Stimulated activated CD4-positive, alpha-beta T cell treated with anti-CD3 and anti-CD28 coated beads, Interleukin-4, amount 100 ng/mL, for 24 hours (primary cell): ENCODE results near the gene SLC6A19.

ENCODE experiments used
- DNase-seq: peaks from one replicate; pipeline ENCODE4 v3.0.0-alpha.2; 2020

SLC6A19 gene

DNA sequence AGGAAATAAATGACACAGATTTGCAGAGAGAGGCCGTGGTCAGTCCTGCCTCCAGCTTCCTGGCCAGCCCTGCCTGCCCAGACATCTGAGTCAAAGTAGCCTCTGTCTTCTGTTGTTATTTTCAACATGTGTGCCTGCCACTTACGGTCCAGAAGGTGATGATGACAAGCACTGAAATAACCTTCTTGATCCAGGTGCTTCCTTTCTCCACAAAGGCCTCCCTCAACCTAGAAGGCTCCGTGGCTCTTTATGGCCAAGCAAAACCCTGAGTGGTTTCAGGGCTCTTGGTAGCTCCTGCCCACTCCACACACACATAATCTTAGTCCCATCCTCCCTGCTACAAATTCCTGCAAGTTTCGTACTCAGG lies 34.1 kb upstream of the SLC6A19 start:
- DNase-seq = no peak

DNA sequence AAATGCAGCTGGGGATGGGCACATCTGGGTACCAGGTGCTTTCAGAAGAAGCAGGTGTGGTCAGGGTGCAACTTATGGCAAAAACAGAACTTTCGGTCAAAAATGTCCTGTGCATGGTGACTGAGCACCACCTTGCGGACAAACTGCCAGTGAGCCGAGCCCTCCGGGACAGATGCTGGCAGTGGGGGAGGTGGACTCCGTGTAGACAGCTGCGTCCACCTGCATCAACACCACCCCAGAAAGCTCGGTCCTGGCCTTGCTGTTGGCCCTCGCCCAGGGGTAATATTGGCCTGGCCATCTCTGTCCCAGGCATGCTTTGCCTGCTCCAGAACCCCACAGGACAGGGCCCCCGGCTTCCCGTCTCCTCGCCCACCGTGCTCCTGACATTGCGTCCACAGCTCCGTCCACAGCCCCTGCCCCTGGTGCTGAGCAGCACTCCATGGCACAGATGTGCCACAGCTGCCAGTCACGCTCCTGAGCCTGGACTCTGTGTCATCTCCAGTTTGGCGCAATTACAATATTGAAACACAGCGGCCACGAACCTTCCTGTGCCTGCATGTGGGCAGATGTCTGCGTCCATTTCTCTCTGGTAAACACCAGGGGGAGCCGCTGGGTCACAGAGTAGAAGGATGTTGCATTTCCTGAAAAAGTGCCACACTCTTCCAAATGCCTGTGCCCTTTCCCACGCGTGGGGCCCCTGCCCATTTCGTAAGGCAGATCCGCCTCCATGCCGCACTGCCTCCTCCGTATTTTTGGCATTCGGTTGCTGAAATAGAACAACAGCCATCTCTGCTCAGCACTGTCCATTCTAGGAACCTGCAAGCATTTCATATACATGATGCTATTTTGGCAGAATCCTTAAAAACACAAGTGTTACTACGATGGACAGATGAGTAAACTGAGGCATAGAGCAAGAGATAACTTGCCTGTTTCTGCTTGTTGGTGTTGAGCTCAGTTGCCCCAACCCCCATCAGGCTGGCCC lies 33.4 kb upstream of the SLC6A19 start:
- peak; percentile 71 for DNase-seq

DNA sequence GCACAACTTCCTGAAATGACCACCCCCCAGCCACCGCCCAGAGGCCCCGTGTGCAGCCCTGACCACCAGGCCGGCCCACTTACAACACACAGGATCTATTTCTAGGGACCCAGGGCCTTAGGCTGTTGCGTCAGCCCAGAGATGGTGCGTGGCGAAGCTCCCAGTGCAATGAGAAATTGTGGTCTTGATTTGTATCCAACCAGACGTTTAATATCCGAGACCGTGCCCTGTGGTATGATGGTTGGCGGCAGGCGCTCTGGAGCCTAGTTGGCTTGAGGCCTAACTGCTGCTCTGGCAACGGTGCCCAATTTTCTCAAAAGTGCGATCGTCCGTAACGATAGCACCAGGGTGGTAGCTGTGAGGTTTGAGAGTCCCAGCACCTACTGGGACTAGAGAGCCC lies 32.6 kb upstream of the SLC6A19 start:
- no peak for DNase-seq

DNA sequence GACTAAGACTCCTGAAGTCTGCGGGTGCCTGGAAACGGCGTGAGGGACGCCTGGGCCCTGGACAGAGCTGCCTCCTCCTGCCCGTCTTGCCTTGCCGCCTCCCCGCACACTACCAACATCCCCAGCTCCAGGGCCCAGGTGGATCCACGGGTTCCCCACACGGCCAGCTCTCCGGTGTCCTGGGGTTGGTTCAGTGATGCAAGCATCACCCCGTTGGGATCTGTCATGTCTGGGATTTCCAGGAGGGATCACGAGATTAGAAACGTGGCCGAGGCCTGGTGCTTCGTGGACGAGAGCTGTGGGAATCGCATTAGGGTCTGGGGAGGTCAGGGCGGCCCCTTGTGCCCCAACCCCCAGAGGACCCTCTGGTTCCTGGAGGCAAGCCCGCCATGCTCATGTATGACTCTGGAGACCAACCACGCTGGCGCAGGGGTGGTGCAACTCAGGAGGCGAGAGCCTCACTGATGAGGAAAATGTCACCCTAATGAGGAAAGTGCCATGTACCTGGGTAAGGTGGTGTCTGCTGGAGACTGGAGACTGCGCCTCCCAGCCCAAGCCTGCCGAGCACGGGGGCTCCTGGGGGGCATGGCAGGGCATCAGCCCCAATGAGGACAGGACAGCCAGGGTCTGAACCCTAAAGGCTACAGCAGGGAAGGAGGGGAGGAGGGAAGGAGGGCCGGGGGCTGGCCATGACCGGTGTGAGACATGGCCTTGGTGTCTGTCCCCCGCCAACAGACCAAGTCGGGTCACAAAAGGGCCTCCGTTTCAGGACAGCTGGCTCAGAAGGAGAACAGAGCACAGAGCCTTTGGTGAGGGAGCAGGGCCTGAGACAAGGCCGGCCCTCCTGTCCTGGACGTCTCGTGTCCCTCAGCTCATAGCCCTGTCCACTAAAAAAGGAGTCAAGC lies 31.9 kb upstream of the SLC6A19 start:
- no peak for DNase-seq

DNA sequence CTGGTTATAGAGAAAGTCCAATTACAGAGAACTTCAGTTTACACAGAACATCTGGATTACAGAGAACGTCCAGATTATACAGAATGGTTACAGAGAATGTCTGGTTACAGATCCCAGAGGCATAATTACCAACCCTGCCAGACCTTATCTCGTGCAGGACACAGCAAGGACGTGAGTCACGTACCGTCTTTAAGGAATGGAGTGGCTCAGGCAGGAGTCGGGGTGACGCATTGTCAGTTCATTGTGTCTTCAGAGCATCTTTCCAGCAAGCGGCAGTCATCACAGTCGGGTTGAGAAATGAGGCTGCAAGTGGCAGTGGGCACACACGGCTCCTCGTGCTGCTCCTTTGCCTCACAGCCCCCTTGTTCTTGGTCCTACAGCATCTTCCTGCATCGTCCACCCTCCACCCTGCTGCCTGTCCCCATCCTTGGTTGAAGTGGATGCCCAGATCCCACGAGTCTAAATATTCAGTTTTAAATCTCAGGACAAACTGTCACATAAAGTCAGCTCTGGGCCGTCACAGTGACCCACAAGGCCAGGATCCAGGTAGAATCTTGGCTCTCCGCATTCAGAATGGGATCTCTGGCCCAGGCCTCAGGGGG lies 30.0 kb upstream of the SLC6A19 start:
- DNase-seq = no peak

DNA sequence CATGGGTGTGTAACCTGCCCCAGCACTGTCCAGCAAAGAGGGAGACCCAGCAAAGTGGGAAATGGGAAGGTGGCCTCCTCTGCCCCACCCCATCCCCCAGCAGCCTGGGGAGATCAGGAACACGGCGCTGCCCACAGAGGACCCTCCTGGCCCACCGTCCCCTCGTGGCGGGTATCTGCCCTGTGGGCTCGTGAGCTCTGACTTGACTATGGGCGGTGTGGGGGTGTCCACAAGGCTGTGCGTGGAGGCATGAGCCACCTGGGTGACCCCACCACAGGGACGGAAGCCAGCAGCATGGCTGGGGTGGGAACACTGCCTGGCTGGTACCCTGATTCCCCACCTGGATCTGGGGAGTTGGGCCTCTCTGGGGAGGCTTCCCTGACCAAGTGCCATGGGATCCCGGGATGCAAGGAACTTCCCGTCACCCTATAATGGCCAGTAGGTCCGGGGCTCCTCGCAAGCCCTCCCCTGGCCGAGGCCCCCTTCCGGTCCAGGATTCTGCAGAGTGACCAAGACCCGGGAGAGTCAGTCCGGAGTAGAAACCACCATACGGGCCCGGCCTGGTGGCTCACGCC lies 29.3 kb upstream of the SLC6A19 start:
- no peak for DNase-seq

DNA sequence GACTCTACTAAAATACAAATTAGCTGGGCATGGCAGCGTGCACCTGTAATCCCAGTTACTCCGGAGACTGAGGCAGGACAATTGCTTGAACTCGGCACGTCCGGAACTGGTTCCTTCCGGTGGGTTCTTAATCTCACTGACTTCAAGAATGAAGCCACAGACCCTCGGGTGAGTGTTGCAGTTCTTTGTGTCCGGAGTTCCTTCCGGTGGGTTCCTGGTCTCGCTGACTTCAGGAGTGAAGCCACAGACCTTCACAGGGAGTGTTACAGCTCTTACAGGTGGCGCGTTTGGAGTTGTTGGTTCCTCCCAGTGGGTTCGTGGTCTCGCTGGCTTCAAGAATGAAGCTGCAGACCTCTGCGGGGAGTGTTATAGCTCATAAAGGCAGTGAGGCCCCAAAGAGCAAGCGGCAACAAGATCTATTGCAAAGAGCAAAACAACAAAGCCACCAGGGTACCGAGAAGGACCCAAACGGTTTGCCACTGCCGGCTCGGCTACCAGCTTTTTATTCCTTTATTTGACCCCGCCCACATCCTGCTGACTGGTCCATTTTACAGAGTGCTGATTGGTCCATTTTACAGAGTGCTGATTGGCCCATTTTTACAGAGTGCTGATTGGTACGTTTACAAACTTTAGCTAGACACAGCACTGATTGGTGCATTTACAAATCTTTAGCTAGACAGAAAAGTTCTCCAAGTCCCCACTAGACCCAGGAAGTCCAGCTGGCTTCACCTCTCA lies 28.6 kb upstream of the SLC6A19 start:
- DNase-seq = peak; percentile 20

DNA sequence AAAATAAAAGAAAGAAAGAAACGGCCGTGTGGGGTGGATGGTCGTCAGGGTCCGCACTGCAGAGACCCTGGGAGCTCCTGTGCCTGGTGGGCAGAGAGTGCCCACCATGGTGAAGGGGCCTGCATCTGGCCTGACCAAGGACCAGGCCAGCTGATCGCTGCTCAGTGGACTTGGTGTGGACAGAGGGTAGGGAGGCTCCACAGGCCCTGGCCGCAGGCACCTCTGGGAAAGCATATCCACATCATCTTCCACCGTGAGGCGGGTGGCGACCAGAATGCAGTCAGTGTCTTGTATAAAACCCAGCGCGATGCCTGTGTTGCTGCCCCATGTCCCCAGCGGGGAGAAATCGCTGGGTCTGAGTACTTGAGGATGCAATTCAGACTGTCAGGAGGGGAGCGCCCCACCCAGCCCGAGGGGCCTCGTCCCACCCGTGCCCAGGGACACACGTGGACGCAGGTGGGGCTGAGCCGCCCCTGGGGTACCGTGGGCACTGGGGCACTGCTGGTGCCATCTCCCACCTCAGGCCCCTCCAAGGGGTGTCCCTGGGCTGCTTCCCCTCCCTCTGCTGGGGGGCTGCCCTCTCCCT lies 27.8 kb upstream of the SLC6A19 start:
- DNase-seq = no peak

DNA sequence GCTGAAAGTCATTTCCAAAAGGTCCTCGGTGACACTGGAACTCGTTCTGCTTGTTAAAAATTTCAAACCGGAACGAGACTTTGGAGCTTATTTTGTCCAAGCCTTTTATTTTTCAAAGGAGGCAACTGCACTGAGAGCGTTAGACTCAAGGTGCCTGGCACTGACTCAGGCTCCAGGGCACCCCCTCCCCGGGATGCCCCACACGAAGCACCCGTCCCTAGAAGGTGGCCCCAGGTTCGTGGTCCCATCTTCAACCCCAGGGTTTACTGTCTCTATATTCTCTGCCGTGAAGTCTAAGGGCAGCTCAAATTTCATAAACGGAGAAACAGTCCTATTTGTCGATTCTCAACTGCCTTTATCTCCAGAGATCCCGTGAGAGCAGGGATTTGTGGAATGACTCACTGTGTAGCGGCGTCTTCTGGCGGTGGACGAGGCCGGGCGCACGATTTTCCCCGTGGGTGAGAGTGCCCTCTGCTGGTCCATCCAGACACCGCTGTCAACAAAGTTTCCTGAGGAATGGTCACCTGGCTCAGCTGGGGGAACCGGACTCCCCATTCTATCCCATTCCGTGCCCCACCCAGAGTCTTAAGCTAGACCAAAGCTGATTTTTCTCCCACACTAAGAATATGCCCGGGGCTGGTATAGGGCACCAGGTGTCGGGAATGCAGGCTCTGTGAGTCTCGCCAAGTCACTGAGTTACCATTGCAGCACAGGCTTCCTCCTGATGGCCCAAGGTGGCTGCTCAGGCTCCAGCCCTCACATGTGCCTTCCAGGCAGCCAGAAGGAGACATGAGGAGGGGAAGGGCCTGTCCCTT lies 27.1 kb upstream of the SLC6A19 start:
- DNase-seq = peak; percentile 52

DNA sequence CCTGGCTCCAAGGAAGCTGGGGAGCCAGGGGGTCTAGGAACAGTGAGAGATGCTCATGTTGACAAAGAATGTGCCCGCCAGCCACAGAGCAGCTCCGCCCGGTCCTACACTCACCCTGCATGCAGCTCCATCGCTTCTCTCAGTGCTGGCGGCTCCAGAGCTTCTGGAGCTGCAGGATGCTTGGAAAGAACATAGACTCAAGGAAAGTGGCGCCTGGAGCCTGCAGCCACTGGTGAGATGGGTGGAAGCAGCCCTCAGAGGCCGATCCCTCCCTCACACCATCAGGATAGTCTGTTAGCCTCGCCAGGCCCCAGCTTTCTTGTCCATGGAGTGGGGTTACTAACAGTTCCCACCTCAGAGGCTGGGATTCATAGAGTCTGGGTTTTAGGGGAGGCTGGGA lies 26.4 kb upstream of the SLC6A19 start:
- DNase-seq = no peak

DNA sequence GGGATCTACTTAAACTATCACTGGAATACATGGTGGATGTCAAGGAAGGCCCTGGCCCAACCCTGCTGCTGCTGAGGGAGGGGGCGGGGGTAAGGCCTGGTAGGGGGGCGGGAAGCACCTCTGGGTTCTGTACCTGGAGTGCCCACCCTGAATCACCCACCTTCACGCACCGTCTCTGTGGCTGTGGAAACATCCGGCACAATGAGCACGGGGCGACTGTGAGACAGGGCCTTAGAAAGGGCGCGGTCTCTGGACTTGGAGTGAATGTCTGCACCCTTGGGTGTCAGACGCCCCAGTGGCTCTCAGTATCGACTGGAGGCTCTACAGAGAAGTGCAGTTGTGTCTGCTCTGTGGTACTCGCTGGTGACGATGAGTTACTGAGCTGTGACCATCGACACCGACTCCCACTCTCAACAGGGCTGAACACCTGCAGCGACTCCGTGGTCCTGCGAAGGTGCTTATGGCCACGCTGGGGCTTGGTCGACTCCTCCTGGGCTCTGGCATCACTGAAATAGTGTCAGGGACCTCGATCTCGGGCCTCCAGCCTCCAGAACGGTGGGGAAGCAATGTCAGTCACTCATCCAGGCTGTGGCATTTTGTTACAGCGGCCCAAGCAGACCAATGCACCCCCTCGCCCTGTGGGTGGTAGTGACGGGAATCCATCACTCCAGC lies 25.5 kb upstream of the SLC6A19 start:
- DNase-seq = no peak

DNA sequence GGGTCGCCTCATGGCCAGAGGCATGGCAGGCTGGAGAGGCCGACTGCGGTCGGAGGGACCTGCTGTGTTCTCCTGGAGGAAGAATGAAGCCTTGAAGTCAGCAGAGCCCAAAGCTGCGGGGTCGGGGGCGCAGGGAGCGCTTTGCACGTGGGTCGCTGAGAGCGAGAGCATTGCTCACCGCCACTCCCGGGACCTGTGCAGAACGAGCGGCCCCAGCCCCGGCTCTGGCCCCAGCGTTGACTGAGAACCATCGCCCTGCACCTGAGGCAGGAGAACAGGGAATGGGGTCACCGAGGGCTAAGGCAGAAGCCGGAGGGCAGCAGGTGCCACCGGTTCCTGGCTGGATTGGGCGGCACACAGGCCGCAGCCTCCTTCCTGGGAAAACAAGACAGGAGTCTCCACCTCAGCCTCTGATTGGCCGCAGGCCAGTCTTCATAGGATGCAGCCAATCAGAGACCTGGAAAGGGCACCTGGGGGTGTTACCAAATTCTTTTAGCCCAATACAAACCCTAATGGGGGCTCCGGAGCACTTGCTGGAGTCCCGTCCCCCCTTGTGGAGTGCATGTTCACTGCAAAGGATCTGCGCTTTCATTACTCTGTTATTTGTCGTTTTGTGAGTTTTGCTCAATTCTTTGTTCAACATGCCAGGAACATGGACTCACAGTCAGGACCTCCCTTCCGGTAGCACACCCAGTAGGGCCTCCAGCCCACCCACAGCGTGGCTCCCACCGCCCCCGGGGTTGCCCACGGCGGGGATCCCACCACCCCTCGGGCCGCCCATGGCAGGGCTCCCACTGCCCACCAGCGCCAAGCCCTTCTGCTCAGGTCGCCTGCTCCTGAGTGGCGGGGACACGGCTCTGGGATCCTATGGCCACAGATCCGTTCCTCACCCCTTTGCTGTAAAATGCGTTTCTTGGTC lies 24.7 kb upstream of the SLC6A19 start:
- no peak for DNase-seq

DNA sequence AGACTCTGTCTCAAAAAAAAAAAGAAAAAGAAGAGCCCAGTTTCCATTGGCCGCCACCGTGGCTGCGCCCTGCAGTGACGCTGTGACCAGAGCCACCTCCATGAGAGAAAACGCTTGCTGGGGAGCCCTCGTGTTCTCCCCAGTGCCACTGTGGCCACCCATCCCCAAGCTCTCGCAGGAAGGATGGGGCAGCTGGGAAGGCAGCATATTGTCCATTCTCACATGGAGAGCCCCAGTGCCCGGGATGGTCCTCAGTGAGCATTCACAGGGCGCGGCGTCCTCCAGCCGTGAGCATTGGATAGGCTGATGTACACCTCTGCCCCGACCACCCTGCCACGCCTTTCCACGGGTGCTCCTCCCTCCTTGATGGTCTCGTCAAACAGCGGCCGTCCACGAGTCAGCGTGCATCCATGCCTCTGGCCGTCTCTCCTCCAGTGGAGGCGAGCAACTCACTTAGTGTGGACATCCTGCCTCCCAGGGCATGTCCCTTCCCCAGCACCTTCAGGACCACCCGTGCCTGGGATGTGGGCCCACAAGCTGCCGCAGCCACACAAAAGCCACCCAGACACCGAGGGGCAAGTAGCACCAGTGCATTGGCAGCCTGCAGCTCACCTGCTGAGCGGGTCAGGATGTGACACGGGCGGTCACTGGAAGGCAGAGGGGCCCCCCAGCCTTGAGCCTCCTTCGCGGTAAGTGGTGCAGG lies 23.4 kb upstream of the SLC6A19 start:
- DNase-seq = no peak

DNA sequence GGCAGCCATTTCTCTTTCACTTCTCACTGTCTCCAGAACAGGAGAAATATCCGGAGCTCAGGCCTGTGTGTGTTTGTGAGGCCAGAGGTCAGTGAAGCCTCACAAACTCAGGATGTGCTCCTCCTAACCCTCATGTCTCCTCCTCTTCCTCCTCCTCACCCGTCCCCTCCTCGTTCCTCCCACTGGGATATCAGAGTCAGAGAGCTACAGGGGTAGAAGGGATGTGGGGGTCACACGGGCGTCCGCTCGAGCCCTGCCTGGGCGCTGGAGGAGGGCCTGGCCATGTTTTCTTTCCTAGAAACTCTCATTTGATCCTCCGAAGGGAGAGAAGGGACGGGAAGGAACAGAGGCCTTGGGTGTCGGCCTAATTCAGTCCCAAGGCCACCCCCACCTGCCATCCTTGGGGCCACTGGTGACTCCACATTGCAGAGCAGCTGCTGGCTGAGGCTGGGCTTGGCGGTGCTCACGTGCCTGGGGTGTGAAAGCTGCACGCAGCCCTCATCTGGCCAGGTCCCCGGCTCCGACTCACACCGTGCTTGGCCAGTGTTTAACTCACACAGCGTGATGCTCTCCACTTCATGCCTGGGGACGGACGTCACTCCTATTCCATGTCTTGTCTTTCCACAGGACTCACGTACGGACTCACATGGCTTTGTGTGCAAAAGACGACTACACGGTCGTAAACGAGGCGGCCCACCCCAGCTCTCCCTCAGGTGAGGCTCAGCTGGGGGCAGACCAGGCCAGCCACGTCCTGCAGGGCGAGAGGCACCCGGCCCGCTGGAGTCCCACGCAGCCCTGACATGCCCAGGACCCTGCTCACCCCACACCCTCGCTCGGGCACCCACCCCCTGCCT lies 22.6 kb upstream of the SLC6A19 start:
- DNase-seq = no peak

DNA sequence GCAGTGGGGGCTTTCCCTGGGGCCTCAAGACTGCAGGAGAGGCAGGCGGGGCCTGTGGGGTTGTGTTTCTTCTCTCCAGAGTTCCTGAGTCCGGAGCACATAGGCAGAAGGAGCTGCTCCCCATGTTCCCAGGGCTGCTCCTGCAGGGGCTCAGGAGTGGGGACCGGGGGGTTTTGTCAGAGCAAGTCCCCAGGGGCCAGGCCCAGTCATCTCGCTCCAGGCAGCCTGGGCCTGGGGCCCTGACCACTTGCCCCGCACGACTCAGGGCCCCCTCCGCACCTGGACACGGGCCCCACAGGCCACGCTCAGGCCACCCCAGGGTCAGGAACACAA lies 22.0 kb upstream of the SLC6A19 start:
- no peak for DNase-seq

DNA sequence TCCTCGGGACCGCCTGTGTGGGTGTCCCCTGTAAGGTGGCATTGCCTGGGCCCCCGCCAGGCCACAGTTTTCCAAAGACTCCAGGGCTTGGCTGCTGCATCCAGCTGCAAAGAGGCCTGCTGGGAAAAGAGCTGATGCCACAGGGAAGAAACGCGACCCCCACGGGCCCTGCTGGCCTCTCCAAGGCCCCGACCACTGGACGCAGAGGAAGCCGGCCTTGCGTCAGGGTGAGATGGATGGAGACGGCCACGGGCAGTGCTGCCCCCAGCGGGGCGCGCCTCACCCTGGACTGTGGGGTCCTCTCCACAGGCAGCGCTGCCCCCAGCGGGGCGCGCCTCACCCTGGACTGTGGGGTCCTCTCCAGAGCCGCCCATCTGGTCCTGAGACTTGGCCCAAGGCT lies 21.3 kb upstream of the SLC6A19 start:
- DNase-seq = no peak

DNA sequence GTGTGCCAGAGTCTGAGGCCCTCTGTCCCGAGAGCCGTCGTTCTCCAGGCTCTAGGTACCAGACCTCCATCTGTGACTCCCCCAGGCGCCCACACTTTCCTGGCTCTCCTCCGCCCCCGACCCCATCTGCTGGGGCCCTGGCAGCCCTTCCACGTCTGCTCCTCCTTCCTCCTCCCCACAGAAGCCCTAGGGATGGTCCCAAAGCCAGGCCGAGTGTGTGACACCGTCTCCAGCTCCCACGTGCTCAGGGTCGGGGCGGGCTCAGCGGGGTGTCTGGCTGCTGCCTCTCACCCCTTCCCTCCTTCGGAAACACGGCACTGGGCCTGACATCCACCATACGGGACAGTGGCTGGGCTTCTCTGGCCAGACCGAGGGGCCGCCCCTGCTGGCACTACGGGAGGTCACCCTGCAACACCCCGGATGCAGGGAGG lies 20.5 kb upstream of the SLC6A19 start:
- DNase-seq = no peak
